Measurements from ENCODE around the gene PRKAG1. TPM values are rescaled to one million over a fixed set of nuclear protein-coding genes. Genes with fewer than 3 reads are reported as not detected.

Gene PRKAG1
- total RNA-seq, 1 donor from 2014 or later, result 49.2 TPM

- no peak for TF ChIP-seq CTCF (IDR thresholded peaks at IDR 0.05)
- no peak for DNase-seq
- H3K36me3 ChIP-seq, result peaks cover 95% of the 10 kb centered on the region
Measured at GRCh38 chr12:49032276-49032675, 13.7 kb upstream of the PRKAG1 start.

GRCh38 chr12:49031573-49032161 lies 13.1 kb upstream of the PRKAG1 start:
- no peak overlapping the region for H3K27ac ChIP-seq
- ATAC-seq (peak in 1 of 2 donors; percentile 16), DNase-seq (no peak)
- no peak overlapping the region for H3K4me3 ChIP-seq
- TF ChIP-seq CTCF (IDR thresholded peaks at IDR 0.05), result no peak
- H3K4me1 ChIP-seq, result peaks cover 9% of the 10 kb centered on the region
- H3K9me3 ChIP-seq, result no peaks in the 10 kb centered on the region
- H3K36me3 ChIP-seq, result peaks cover 95% of the 10 kb centered on the region
- intact Hi-C loops (cut with DNase I), result no loop called here
- no peaks in the 10 kb centered on the region for H3K27me3 ChIP-seq (ENCODE audit: low read depth)

More at GRCh38 chr12:49032276-49032675, 13.7 kb upstream of the PRKAG1 start:
- no peak overlapping the region for H3K4me3 ChIP-seq
- no peaks in the 10 kb centered on the region for H3K27me3 ChIP-seq (ENCODE audit: low read depth)
- peaks cover 9% of the 10 kb centered on the region for H3K4me1 ChIP-seq
- no peaks in the 10 kb centered on the region for H3K9me3 ChIP-seq
- intact Hi-C loops (cut with DNase I), result no loop called here
- no peak for ATAC-seq
- H3K27ac ChIP-seq, result no peak overlapping the region

- Histone ChIP-seq H3K27me3 (ENCODE audit: low read depth) (no peaks in the 10 kb centered on the region), H3K9me3 (no peaks in the 10 kb centered on the region), H3K4me3 (no peak overlapping the region), H3K27ac (no peak overlapping the region), H3K36me3 (peaks cover 98% of the 10 kb centered on the region), H3K4me1 (peaks cover 9% of the 10 kb centered on the region)
- TF ChIP-seq CTCF (IDR thresholded peaks at IDR 0.05), result no peak
- intact Hi-C loops (cut with DNase I), result no loop called here
- no peak for ATAC-seq
- DNase-seq, result no peak
Measured at GRCh38 chr12:49030714-49031572, 12.4 kb upstream of the PRKAG1 start.

GRCh38 chr12:49030119-49030518 lies 11.5 kb upstream of the PRKAG1 start:
- ATAC-seq (no peak), DNase-seq (no peak)
- Histone ChIP-seq H3K36me3 (peaks cover 98% of the 10 kb centered on the region), H3K4me1 (peaks cover 9% of the 10 kb centered on the region), H3K9me3 (no peaks in the 10 kb centered on the region), H3K27ac (no peak overlapping the region), H3K4me3 (no peak overlapping the region), H3K27me3 (ENCODE audit: low read depth) (no peaks in the 10 kb centered on the region)
- intact Hi-C loops (cut with DNase I), result no loop called here
- TF ChIP-seq CTCF (IDR thresholded peaks at IDR 0.05), result no peak

GRCh38 chr12:49028666-49029275 lies 10.2 kb upstream of the PRKAG1 start:
- Histone ChIP-seq H3K27me3 (ENCODE audit: low read depth) (no peaks in the 10 kb centered on the region), H3K36me3 (peaks cover 98% of the 10 kb centered on the region), H3K4me3 (no peak overlapping the region), H3K27ac (no peak overlapping the region), H3K4me1 (peaks cover 9% of the 10 kb centered on the region), H3K9me3 (no peaks in the 10 kb centered on the region)
- ATAC-seq (no peak), DNase-seq (no peak)
- intact Hi-C loops (cut with DNase I), result no loop called here
- TF ChIP-seq CTCF (IDR thresholded peaks at IDR 0.05), result no peak
